GM23338 (cell line): ENCODE results near the gene SNX7. TPM values are rescaled to one million over a fixed set of nuclear protein-coding genes. Genes with fewer than 3 reads are reported as not detected.

Source experiments
- ATAC-seq: fragments of 200-7000 bp; cut with Tn5 transposase; 3 replicates; pipeline ENCODE4 v1.9.1; 2020
- DNase-seq: peaks from one replicate; pipeline ENCODE4 v3.0.0-alpha.2; 2015; ENCODE audit warnings: low spot score
- H2AFZ ChIP-seq: fragments of 200-600 bp; sonication (generic); 2 replicates; pipeline ENCODE4 v1.8.0; 2016; ENCODE audit warnings: antibody characterized with exemption, mild to moderate bottlenecking, moderate library complexity
- H3F3A ChIP-seq: fragments of 200-600 bp; sonication (generic); replicated peaks from 2 replicates; pipeline ENCODE4 v1.8.0; 2017; ENCODE audit warnings: antibody characterized with exemption, mixed run types, low read depth
- H3K27ac ChIP-seq: fragments of 200-600 bp; sonication (generic); 2 replicates; pipeline ENCODE4 v1.6.1; 2016; ENCODE audit warnings: low read depth
- H3K27me3 ChIP-seq: fragments of 200-600 bp; sonication (generic); 2 replicates; pipeline ENCODE4 v1.8.0; 2016; ENCODE audit warnings: mild to moderate bottlenecking, mixed run types, moderate library complexity; ENCODE audit not compliant: insufficient read depth
- H3K36me3 ChIP-seq: fragments of 200-600 bp; sonication (generic); 2 replicates; pipeline ENCODE4 v1.8.0; 2016; ENCODE audit warnings: mild to moderate bottlenecking; ENCODE audit not compliant: insufficient read depth
- H3K4me1 ChIP-seq: fragments of 200-600 bp; sonication (generic); 2 replicates; pipeline ENCODE4 v1.8.0; 2016; ENCODE audit warnings: mild to moderate bottlenecking, moderate library complexity; ENCODE audit not compliant: insufficient read depth
- H3K4me2 ChIP-seq: fragments of 200-600 bp; sonication (generic); 2 replicates; pipeline ENCODE4 v1.7.1; 2017; ENCODE audit warnings: mixed run types
- H3K4me3 ChIP-seq: fragments of 200-600 bp; sonication (generic); 2 replicates; pipeline ENCODE4 v1.6.1; 2016; ENCODE audit warnings: mixed run types
- H3K79me2 ChIP-seq: fragments of 200-600 bp; sonication (generic); replicated peaks from 2 replicates; pipeline ENCODE4 v1.8.0; 2017; ENCODE audit warnings: mild to moderate bottlenecking; ENCODE audit not compliant: insufficient read depth
- H3K9me2 ChIP-seq: fragments of 200-600 bp; sonication (generic); 2 replicates; pipeline ENCODE4 v1.8.0; 2017; ENCODE audit not compliant: insufficient read depth
- H4K20me1 ChIP-seq: fragments of 200-600 bp; sonication (generic); replicated peaks from 2 replicates; pipeline ENCODE4 v1.8.0; 2017; ENCODE audit warnings: mild to moderate bottlenecking; ENCODE audit not compliant: insufficient read depth
- H3K27ac Mint-ChIP-seq: 2 replicates; pipeline ENCODE4 v1.8.0; 2020; ENCODE audit warnings: inconsistent platforms, mild to moderate bottlenecking, moderate library complexity, mixed read lengths
- H3K27me3 Mint-ChIP-seq: 3 replicates; pipeline ENCODE4 v1.8.0; 2022; ENCODE audit warnings: low read depth, mild to moderate bottlenecking, moderate library complexity, mixed read lengths, inconsistent platforms; ENCODE audit not compliant: insufficient read depth, poor library complexity
- H3K36me3 Mint-ChIP-seq: 3 replicates; pipeline ENCODE4 v1.8.0; 2021; ENCODE audit warnings: low read depth, mild to moderate bottlenecking, inconsistent platforms, moderate library complexity, mixed read lengths
- H3K4me1 Mint-ChIP-seq: 3 replicates; pipeline ENCODE4 v1.8.0; 2020; ENCODE audit warnings: mild to moderate bottlenecking, inconsistent platforms, mixed read lengths
- H3K4me3 Mint-ChIP-seq: 3 replicates; pipeline ENCODE4 v1.8.0; 2021; ENCODE audit warnings: moderate library complexity, mild to moderate bottlenecking, inconsistent platforms, mixed read lengths
- H3K9me3 Mint-ChIP-seq: 3 replicates; pipeline ENCODE4 v1.8.0; 2020; ENCODE audit warnings: moderate library complexity, mild to moderate bottlenecking, inconsistent platforms, mixed read lengths
- CREB1 ChIP-seq: fragments of 250-450 bp; sonication (Bioruptor Pico); IDR thresholded peaks from 2 replicates; pipeline ENCODE4 v1.5.0; 2020; ENCODE audit warnings: low read depth, mild to moderate bottlenecking, moderate library complexity
- CTCF ChIP-seq, 2 experiments: fragments of 200-600 bp in 1 of 2; sonication (generic) in 1 of 2; conservative IDR thresholded peaks; 2 replicates each; pipeline versions ENCODE4 v1.5.1 to v1.6.1; 2016 to 2017; ENCODE audit warnings: antibody characterized with exemption in 2 of 2, low read depth in 2 of 2, mild to moderate bottlenecking in 2 of 2, moderate library complexity in 1 of 2
- EZH2 ChIP-seq: fragments of 200-600 bp; sonication (generic); IDR thresholded peaks from one replicate; pipeline ENCODE4 v1.8.0; 2017; ENCODE audit warnings: antibody characterized with exemption, mild to moderate bottlenecking, low read depth; ENCODE audit not compliant: unreplicated experiment
- EZH2phosphoT487 ChIP-seq: fragments of 200-600 bp; sonication (generic); IDR thresholded peaks from one replicate; pipeline ENCODE4 v1.8.1; 2018; ENCODE audit warnings: antibody characterized with exemption; ENCODE audit not compliant: unreplicated experiment
- JUNB ChIP-seq: IDR thresholded peaks from one replicate; pipeline ENCODE4 v1.6.1; 2016; ENCODE audit warnings: antibody characterized with exemption; ENCODE audit not compliant: unreplicated experiment
- NANOG ChIP-seq: IDR thresholded peaks from 2 replicates; pipeline ENCODE4 v1.6.1; 2016; ENCODE audit warnings: antibody characterized with exemption, borderline replicate concordance
- POLR2AphosphoS5 ChIP-seq: IDR thresholded peaks from 2 replicates; pipeline ENCODE4 v1.6.1; 2016; ENCODE audit warnings: antibody characterized with exemption, low read depth
- REST ChIP-seq: IDR thresholded peaks from one replicate; pipeline ENCODE4 v1.6.1; 2018; ENCODE audit warnings: antibody characterized with exemption; ENCODE audit not compliant: unreplicated experiment
- STAT1 ChIP-seq: IDR thresholded peaks from one replicate; pipeline ENCODE4 v1.6.1; 2016; ENCODE audit warnings: antibody characterized with exemption; ENCODE audit not compliant: unreplicated experiment
- ZNF114 ChIP-seq: fragments of 250-450 bp; sonication (Bioruptor Pico); IDR thresholded peaks from 2 replicates; pipeline ENCODE4 v1.5.0; 2020; ENCODE audit warnings: mild to moderate bottlenecking, moderate library complexity
- ZNF331 ChIP-seq: fragments of 250-450 bp; sonication (Bioruptor Pico); IDR thresholded peaks from 2 replicates; pipeline ENCODE4 v1.5.0; 2020; ENCODE audit warnings: low read depth, mild to moderate bottlenecking, moderate library complexity
- polyA plus RNA-seq: library from polyadenylated mRNA; unstranded; fragments of >200 nt; fragmentation: Nextera tagmentation; extraction: Ambion mirVana; gene quantifications from 2 replicates; pipeline ENCODE4 v1.2.1, GENCODE V29; 2016
- total RNA-seq: library from RNA; depleted of rRNA; stranded (reverse); fragments of >200 nt; shearing (Covaris generic); gene quantifications from 2 replicates; pipeline ENCODE4 v1.2.3, GENCODE V29; 2014
- TF ChIP-seq, protein P1 (sequence below): IDR thresholded peaks from 2 replicates; pipeline ENCODE4 v1.6.1; 2016; ENCODE audit warnings: antibody characterized with exemption
- TF ChIP-seq, protein P2 (sequence below): fragments of 250-450 bp; sonication (Bioruptor Pico); IDR thresholded peaks from 2 replicates; pipeline ENCODE4 v1.5.0; 2020; ENCODE audit warnings: mild to moderate bottlenecking, moderate library complexity

SNX7 gene
- total and polyA plus RNA-seq, 2 experiments from 2014 or later: 20.4 to 23.0 TPM

DNA sequence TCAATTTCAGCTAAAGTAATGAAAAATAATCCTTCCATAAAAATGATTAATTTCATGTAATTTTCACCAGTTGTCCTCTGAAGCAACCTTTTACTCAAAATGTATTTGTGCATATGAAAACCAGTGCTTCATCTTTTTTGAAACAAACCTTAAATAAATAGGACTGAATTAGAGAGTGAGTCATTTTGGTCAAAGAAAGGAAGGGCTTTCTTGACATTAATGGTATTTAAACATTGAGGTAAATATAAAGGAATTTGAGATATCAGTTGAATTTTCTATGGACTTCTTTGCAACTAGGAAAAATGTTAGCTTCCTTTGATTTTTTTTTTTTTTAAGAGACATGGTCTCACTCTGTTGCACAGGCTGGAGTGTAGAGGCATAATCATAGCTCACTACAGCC, 38.7 kb downstream of the SNX7 start:
- Mint-ChIP-seq H3K4me1 (no peaks in the 10 kb centered on the region), H3K27me3 (no peaks in the 10 kb centered on the region), H3K9me3 (no peaks in the 10 kb centered on the region), H3K4me3 (no peak overlapping the region), H3K27ac (no peak overlapping the region), H3K36me3 (no peaks in the 10 kb centered on the region)
- Histone ChIP-seq H3K27ac (no peak overlapping the region), H3F3A (no peaks in the 10 kb centered on the region), H3K79me2 (no peaks in the 10 kb centered on the region), H3K4me2 (no peak overlapping the region), H2AFZ (no peak overlapping the region), H3K4me3 (no peak overlapping the region), H3K9me2 (no peaks in the 10 kb centered on the region), H4K20me1 (no peaks in the 10 kb centered on the region), H3K4me1 (no peaks in the 10 kb centered on the region), H3K36me3 (no peaks in the 10 kb centered on the region), H3K27me3 (no peaks in the 10 kb centered on the region)
- ATAC-seq (no peak), DNase-seq (no peak)
- TF ChIP-seq CTCF (conservative IDR thresholded peaks at IDR 0.05; ENCODE audit: low read depth in 2 of 2): no peak
- no peak for TF ChIP-seq EZH2phosphoT487
- TF ChIP-seq, protein P1, sequence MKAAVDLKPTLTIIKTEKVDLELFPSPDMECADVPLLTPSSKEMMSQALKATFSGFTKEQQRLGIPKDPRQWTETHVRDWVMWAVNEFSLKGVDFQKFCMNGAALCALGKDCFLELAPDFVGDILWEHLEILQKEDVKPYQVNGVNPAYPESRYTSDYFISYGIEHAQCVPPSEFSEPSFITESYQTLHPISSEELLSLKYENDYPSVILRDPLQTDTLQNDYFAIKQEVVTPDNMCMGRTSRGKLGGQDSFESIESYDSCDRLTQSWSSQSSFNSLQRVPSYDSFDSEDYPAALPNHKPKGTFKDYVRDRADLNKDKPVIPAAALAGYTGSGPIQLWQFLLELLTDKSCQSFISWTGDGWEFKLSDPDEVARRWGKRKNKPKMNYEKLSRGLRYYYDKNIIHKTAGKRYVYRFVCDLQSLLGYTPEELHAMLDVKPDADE: no peak
- TF ChIP-seq STAT1: no peak
- no peak for TF ChIP-seq POLR2AphosphoS5
- no peak for TF ChIP-seq CREB1
- TF ChIP-seq, protein P2, sequence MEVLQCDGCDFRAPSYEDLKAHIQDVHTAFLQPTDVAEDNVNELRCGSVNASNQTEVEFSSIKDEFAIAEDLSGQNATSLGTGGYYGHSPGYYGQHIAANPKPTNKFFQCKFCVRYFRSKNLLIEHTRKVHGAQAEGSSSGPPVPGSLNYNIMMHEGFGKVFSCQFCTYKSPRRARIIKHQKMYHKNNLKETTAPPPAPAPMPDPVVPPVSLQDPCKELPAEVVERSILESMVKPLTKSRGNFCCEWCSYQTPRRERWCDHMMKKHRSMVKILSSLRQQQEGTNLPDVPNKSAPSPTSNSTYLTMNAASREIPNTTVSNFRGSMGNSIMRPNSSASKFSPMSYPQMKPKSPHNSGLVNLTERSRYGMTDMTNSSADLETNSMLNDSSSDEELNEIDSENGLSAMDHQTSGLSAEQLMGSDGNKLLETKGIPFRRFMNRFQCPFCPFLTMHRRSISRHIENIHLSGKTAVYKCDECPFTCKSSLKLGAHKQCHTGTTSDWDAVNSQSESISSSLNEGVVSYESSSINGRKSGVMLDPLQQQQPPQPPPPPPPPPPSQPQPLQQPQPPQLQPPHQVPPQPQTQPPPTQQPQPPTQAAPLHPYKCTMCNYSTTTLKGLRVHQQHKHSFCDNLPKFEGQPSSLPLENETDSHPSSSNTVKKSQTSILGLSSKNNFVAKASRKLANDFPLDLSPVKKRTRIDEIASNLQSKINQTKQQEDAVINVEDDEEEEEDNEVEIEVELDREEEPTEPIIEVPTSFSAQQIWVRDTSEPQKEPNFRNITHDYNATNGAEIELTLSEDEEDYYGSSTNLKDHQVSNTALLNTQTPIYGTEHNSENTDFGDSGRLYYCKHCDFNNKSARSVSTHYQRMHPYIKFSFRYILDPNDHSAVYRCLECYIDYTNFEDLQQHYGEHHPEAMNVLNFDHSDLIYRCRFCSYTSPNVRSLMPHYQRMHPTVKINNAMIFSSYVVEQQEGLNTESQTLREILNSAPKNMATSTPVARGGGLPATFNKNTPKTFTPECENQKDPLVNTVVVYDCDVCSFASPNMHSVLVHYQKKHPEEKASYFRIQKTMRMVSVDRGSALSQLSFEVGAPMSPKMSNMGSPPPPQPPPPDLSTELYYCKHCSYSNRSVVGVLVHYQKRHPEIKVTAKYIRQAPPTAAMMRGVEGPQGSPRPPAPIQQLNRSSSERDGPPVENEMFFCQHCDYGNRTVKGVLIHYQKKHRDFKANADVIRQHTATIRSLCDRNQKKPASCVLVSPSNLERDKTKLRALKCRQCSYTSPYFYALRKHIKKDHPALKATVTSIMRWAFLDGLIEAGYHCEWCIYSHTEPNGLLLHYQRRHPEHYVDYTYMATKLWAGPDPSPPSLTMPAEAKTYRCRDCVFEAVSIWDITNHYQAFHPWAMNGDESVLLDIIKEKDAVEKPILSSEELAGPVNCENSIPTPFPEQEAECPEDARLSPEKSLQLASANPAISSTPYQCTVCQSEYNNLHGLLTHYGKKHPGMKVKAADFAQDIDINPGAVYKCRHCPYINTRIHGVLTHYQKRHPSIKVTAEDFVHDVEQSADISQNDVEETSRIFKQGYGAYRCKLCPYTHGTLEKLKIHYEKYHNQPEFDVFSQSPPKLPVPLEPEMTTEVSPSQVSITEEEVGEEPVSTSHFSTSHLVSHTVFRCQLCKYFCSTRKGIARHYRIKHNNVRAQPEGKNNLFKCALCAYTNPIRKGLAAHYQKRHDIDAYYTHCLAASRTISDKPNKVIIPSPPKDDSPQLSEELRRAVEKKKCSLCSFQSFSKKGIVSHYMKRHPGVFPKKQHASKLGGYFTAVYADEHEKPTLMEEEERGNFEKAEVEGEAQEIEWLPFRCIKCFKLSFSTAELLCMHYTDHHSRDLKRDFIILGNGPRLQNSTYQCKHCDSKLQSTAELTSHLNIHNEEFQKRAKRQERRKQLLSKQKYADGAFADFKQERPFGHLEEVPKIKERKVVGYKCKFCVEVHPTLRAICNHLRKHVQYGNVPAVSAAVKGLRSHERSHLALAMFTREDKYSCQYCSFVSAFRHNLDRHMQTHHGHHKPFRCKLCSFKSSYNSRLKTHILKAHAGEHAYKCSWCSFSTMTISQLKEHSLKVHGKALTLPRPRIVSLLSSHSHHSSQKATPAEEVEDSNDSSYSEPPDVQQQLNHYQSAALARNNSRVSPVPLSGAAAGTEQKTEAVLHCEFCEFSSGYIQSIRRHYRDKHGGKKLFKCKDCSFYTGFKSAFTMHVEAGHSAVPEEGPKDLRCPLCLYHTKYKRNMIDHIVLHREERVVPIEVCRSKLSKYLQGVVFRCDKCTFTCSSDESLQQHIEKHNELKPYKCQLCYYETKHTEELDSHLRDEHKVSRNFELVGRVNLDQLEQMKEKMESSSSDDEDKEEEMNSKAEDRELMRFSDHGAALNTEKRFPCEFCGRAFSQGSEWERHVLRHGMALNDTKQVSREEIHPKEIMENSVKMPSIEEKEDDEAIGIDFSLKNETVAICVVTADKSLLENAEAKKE (CRISPR knock-in tag): no peak
- no peak for TF ChIP-seq EZH2
- no peak for TF ChIP-seq NANOG
- TF ChIP-seq REST: no peak
- no peak for TF ChIP-seq ZNF114 (CRISPR knock-in tag)
- TF ChIP-seq ZNF331: no peak
- no peak for TF ChIP-seq JUNB
